A204.1 (cell line): Measurements from ENCODE around the gene ERMP1.
"Not testable (repeated sequence)": the region's sequence is repeated elsewhere in the genome, so short reads cannot be mapped to it uniquely, and the experiment has no call there.

Source experiments
- FAIRE-seq: peaks from 2 replicates; lab custom pipeline; 2012; peaks lifted over from hg19 to GRCh38; lab: Jason Lieb, UNC

ERMP1 gene

GRCh38 chr9:5783420-5783819 lies 49.5 kb downstream of the ERMP1 start:
- not testable (repeated sequence) for FAIRE-seq

- FAIRE-seq, result not testable (repeated sequence)
Observed at GRCh38 chr9:5779705-5780218, 53.2 kb downstream of the ERMP1 start.

GRCh38 chr9:5778805-5779204 lies 54.1 kb downstream of the ERMP1 start:
- no peak for FAIRE-seq

GRCh38 chr9:5773324-5773999 lies 59.5 kb downstream of the ERMP1 start:
- no peak for FAIRE-seq

GRCh38 chr9:5767968-5768932 lies 64.7 kb downstream of the ERMP1 start:
- no peak for FAIRE-seq

GRCh38 chr9:5764130-5764868 lies 68.6 kb downstream of the ERMP1 start:
- no peak for FAIRE-seq

GRCh38 chr9:5762421-5762820 lies 70.5 kb downstream of the ERMP1 start:
- no peak for FAIRE-seq

GRCh38 chr9:5760338-5760737 lies 72.6 kb downstream of the ERMP1 start:
- no peak for FAIRE-seq

GRCh38 chr9:5756633-5757032 lies 76.3 kb downstream of the ERMP1 start:
- no peak for FAIRE-seq

- FAIRE-seq, result no peak
Observed at GRCh38 chr9:5750569-5750968, 82.3 kb downstream of the ERMP1 start.

GRCh38 chr9:5749306-5749705 lies 83.6 kb downstream of the ERMP1 start:
- FAIRE-seq, result no peak

GRCh38 chr9:5748438-5748837 lies 84.5 kb downstream of the ERMP1 start:
- no peak for FAIRE-seq

GRCh38 chr9:5743109-5743508 lies 89.8 kb downstream of the ERMP1 start:
- FAIRE-seq, result no peak

- no peak for FAIRE-seq
Observed at GRCh38 chr9:5736563-5737346, 96.2 kb downstream of the ERMP1 start.

- no peak for FAIRE-seq
Observed at GRCh38 chr9:5735072-5735471, 97.8 kb downstream of the ERMP1 start.
